Esophagus muscularis mucosa (tissue), 4 donors: ENCODE results near the gene ACAT2. TPM values are rescaled to one million over a fixed set of nuclear protein-coding genes. Genes with fewer than 3 reads are reported as not detected.

ENCODE experiments used
- DNase-seq: peaks from one replicate; pipeline ENCODE4 v3.0.0-alpha.2; 2017; ENCODE audit errors: extremely low spot score
- H3K27ac ChIP-seq, 4 donors: fragments of 200-600 bp; sonication (generic); replicated peaks in 1 of 4; 1 replicate in 3 of 4; 2 replicates in 1 of 4; pipeline ENCODE4 v1.5.1; 2016 to 2019; ENCODE audit warnings: mild to moderate bottlenecking in 1 of 4
- H3K27me3 ChIP-seq, 4 donors: fragments of 200-600 bp; sonication (generic); one replicate each; pipeline versions ENCODE4 v1.5.1 to v1.6.0; 2016 to 2019
- H3K36me3 ChIP-seq, 4 donors: fragments of 200-600 bp; sonication (generic); one replicate each; pipeline ENCODE4 v1.5.1; 2016 to 2019
- H3K4me1 ChIP-seq, 4 donors: fragments of 200-600 bp; sonication (generic); one replicate each; pipeline ENCODE4 v1.5.1; 2016 to 2019
- H3K4me3 ChIP-seq, 4 donors: fragments of 200-600 bp; sonication (generic); 1 replicate in 2 of 4; 2 replicates in 2 of 4; pipeline ENCODE4 v1.5.1; 2016 to 2019; ENCODE audit warnings: mild to moderate bottlenecking in 4 of 4, moderate library complexity in 1 of 4
- H3K9me3 ChIP-seq, 4 donors: fragments of 200-600 bp; sonication (generic); 1 replicate in 3 of 4; 2 replicates in 1 of 4; pipeline ENCODE4 v1.5.1; 2016 to 2019
- CTCF ChIP-seq, 3 experiments: fragments of 200-600 bp in 2 of 3; fragments of 450-650 bp in 1 of 3; sonication (generic) in 2 of 3; IDR thresholded peaks; one replicate each; pipeline ENCODE4 v1.5.1; 2017 to 2019; ENCODE audit warnings: antibody characterized with exemption in 3 of 3, mild to moderate bottlenecking in 2 of 3, moderate library complexity in 1 of 3
- EP300 ChIP-seq: sonication (generic); formaldehyde crosslinking; IDR thresholded peaks from one replicate; pipeline ENCODE4 v1.6.1; 2017; ENCODE audit warnings: antibody characterized with exemption
- POLR2A ChIP-seq: fragments of 450-650 bp; IDR thresholded peaks from one replicate; pipeline ENCODE4 v1.6.1; 2017; ENCODE audit warnings: antibody characterized with exemption, moderate library complexity, mild to moderate bottlenecking, low read depth
- POLR2AphosphoS5 ChIP-seq, 2 donors: sonication (generic); formaldehyde crosslinking; IDR thresholded peaks; one replicate each; pipeline ENCODE4 v1.6.1; 2017; ENCODE audit warnings: antibody characterized with exemption in 2 of 2
- WGBS: methylation state at CpG from one replicate; pipeline ENCODE4 v1.1.5; 2018; 5-methylcytosine and 5-hydroxymethylcytosine counted together
- intact Hi-C: fragments of 100-400 bp; cut with DNase I; formaldehyde crosslinking; loops from one replicate; pipeline ENCODE4 v1.15.1; 2023
- total RNA-seq, 4 donors: library from RNA; depleted of rRNA; stranded (reverse); fragments of >200 nt; gene quantifications; one replicate each; pipeline versions ENCODE4 v1.1.0 to v1.2.1, GENCODE V29; 2016

Gene ACAT2
- total RNA-seq, 4 donors from 2014 or later: 4.7 to 9.1 (median 6.9) TPM

- no peak for DNase-seq
- 84% methylated on average over 1 of the region's 1 CpG for WGBS
- no peaks in the 10 kb centered on the region for H3K9me3 ChIP-seq
- no peak overlapping the region for H3K4me3 ChIP-seq
- no peak overlapping the region for H3K27ac ChIP-seq
- H3K27me3 ChIP-seq: no peaks in the 10 kb centered on the region
- peaks cover 12 to 75% (median 61%) of the 10 kb centered on the region in 4 donors for H3K36me3 ChIP-seq
- peaks cover 7 to 35% (median 25%) of the 10 kb centered on the region in 4 donors for H3K4me1 ChIP-seq
- TF ChIP-seq POLR2A: no peak
- no peak for TF ChIP-seq POLR2AphosphoS5 (IDR thresholded peaks at IDR 0.05)
- no peak for TF ChIP-seq CTCF (IDR thresholded peaks at IDR 0.05)
- no peak for TF ChIP-seq EP300
- intact Hi-C loops: loop anchor here (10.0 kb wide), 2 partner anchors 177 to 237 kb away; no protein-coding TSS in a partner anchor
Observed at GRCh38 chr6:159797554-159797953, 35.7 kb downstream of the ACAT2 start.

- intact Hi-C loops: no loop called here
- Histone ChIP-seq H3K9me3 (no peaks in the 10 kb centered on the region), H3K27me3 (no peaks in the 10 kb centered on the region), H3K4me3 (no peak within 1 kb of the TSS), H3K27ac (no peak within 1 kb of the TSS), H3K4me1 (peaks cover 0 to 11% (median 5%) of the 10 kb centered on the region in 4 donors), H3K36me3 (peaks cover 12 to 53% (median 46%) of the 10 kb centered on the region in 4 donors)
- DNase-seq: no peak
- TF ChIP-seq POLR2A: no peak
- 86% methylated on average over 49 of the region's 50 CpGs for WGBS
Observed at GRCh38 chr6:159800141-159800865, 38.5 kb downstream of the ACAT2 start, which contains the start of gene PNLDC1. TSS of gene PNLDC1 (plus strand) at chr6:159800276. CDS start at chr6:159800308, 32 bp downstream.

GRCh38 chr6:159801935-159802334 is 40.1 kb downstream of the ACAT2 start:
- DNase-seq: no peak
- Histone ChIP-seq H3K9me3 (no peaks in the 10 kb centered on the region), H3K4me3 (no peak overlapping the region), H3K36me3 (peaks cover 12 to 39% (median 36%) of the 10 kb centered on the region in 4 donors), H3K27ac (no peak overlapping the region), H3K27me3 (no peaks in the 10 kb centered on the region), H3K4me1 (no peaks in the 10 kb centered on the region)
- WGBS: 96% methylated on average over 8 of the region's 8 CpGs
- intact Hi-C loops: no loop called here
- no peak for TF ChIP-seq POLR2A
- TF ChIP-seq CTCF (IDR thresholded peaks at IDR 0.05): no peak
- no peak for TF ChIP-seq EP300
- TF ChIP-seq POLR2AphosphoS5 (IDR thresholded peaks at IDR 0.05): no peak

GRCh38 chr6:159804504-159804903 is 42.7 kb downstream of the ACAT2 start:
- H3K4me3 ChIP-seq: no peak overlapping the region
- WGBS: 89% methylated on average over 10 of the region's 10 CpGs
- no peak for DNase-seq
- no peak overlapping the region for H3K27ac ChIP-seq
- H3K9me3 ChIP-seq: no peaks in the 10 kb centered on the region
- peaks cover 0 to 14% (median 10%) of the 10 kb centered on the region in 4 donors for H3K36me3 ChIP-seq
- H3K27me3 ChIP-seq: no peaks in the 10 kb centered on the region
- TF ChIP-seq EP300: no peak
- no peak for TF ChIP-seq CTCF (IDR thresholded peaks at IDR 0.05)
- no peak for TF ChIP-seq POLR2A
- no peak for TF ChIP-seq POLR2AphosphoS5 (IDR thresholded peaks at IDR 0.05)
- intact Hi-C loops: no loop called here
- H3K4me1 ChIP-seq: no peaks in the 10 kb centered on the region

- Histone ChIP-seq H3K27me3 (no peaks in the 10 kb centered on the region), H3K9me3 (no peaks in the 10 kb centered on the region), H3K4me3 (no peak overlapping the region), H3K27ac (no peak overlapping the region), H3K36me3 (peaks cover 0 to 4% (median under 1%) of the 10 kb centered on the region in 4 donors), H3K4me1 (no peaks in the 10 kb centered on the region)
- intact Hi-C loops: no loop called here
- DNase-seq: no peak
- 90% methylated on average over 6 of the region's 6 CpGs for WGBS
- TF ChIP-seq EP300 (no peak), POLR2AphosphoS5 (IDR thresholded peaks at IDR 0.05) (no peak), CTCF (IDR thresholded peaks at IDR 0.05) (no peak), POLR2A (no peak)
Observed at GRCh38 chr6:159805440-159806020, 43.7 kb downstream of the ACAT2 start.
